SKM-1 treated with dmso at 0.1 percent for 144 hours (cell line): ENCODE data around the gene KRT74.

Experiments
- DNase-seq: peaks from one replicate; lab custom pipeline; 2025; ENCODE audit not compliant: unreplicated experiment; lab: John Stamatoyannopoulos, UW

KRT74 gene

GRCh38 chr12:52575948-52576347 is 2.3 kb upstream of the KRT74 start:
- DNase-seq: no peak

GRCh38 chr12:52575256-52575655 is 1.6 kb upstream of the KRT74 start:
- DNase-seq: no peak

- DNase-seq: no peak
Measured at GRCh38 chr12:52573306-52573705, 337 bp downstream of the KRT74 start.

DNA sequence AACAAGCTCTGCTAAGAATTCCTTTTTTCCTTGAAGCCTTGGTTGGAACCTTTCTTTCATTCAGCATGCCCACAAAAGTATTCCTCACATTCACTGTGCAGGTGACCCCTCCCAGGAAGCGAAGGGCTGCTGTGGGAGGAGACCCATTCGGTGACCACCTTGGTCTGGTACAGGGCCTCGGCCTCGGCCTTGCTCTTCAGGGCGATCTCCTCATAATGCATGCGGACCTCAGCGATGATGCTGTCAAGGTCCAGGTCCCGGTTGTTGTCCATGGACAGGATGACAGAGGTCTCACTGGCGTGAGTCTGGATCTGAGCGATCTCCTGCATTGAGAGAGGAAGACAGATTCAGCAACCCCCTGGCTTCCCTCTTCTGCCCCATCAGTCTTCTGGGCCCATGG is 3.1 kb downstream of the KRT74 start:
- DNase-seq: no peak

DNA sequence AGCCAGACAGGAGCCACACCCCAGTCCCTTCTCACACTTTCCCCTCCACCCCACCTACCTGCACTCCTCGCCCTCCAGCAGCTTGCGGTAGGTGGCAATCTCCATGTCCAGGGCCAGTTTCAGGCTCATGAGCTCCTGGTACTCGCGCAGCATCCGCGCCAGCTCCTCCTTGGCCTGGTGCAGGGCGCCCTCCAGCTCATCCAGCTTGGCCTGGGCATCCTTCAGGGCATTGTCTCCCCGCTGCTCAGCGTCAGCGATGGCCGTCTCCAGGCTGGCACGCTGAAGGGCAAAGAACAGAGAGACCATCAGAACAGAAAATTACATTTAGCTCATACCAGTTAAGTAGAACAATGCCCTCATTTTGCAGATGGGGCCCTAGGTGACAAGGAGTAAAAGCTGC is 5.5 kb downstream of the KRT74 start:
- no peak for DNase-seq

DNA sequence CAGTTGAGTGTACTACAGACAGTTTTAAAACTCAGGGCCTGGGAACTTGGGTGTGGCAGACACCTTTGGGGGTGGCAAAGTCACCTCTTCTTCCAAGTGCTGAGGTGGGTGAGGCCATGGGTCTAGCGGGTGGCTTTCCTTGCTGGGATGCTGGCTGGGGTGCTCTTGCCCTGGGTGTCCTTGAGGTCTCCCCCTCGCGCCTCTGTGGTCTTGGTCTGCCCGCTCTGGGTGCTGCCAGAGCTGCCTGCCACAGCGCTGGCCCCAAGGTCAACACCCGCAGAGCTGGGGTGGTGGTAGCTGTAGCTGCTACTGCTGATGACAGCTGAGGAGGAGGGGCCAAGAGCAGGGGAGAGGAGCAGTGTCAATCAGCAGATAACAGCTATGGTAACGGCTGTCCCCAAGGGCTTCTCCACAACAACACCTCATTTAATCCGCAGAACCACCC is 6.8 kb downstream of the KRT74 start:
- DNase-seq: no peak

DNA sequence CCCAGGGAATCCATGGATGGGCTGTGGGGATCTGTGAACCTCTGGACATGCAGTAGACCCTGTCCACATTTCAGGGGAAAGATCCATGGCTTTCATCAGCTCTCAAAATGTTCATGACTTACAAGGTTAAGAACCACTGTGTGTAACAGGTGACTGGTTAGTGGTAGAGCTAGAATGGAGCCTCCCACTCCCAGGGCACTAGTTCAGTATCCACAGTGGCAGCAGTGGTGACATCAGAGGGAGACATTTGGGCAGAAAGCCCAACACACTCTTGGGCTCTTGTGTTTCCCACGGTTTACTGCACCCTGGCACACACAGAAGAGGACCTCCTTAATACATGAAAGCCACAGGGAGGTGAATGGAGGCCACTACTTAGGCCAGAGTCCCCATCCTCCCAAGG is 9.1 kb downstream of the KRT74 start:
- DNase-seq: no peak

GRCh38 chr12:52561880-52562449 is 11.7 kb downstream of the KRT74 start:
- no peak for DNase-seq

DNA sequence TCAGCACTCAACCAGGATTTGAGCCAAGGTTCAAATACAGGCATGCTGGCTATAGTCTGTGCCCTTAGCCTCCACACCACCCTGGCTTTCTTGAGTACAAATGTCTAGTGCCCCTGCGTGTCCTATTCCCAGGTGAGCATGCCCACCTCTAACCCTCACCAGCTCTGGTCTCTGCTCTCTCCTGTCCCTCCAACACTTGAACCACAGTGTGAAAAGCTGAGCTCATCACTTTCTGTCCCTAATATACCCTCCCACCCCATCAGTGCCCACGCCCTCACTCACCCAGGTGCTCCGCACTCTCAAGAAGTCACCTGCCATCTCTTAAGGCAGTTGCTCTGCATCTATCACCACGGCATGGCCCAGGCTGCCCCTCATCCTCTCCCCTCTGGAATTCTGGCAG is 13.7 kb downstream of the KRT74 start:
- DNase-seq: no peak

DNA sequence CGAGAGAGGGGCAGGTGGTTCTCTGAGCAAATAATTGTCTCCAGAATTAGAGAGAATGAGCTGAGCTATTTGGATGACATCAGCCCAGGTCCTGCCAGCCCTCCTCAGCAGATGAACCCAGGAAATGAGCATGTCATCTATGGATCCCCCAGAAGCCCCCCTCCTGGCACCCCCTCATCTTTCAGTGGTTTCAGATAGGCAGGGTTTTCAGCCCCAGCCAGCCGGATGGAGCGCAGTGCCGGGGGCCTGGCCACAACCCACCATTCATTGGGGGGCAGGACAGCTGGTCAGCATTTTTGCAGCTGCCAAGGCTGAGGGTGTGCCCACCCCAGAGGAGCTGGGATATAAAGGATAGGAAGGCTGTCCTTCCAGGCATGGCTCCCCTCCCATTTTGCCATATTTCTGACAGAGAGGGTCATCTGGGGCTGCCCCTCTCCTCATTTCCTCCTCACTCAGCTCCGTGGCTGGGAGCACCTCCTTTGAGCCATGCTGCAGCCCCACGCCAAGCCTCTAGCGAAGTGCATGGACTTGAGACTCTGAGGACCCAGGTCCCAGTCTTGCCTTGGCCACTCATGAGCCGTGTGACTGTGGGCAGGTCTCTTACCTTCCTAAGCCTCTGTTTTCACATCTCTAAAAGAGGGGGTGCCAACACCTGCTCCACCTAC is 14.7 kb downstream of the KRT74 start:
- DNase-seq: no peak

GRCh38 chr12:52557476-52557875 is 16.2 kb downstream of the KRT74 start:
- DNase-seq: no peak

- no peak for DNase-seq
Measured at GRCh38 chr12:52555577-52555976, 18.1 kb downstream of the KRT74 start.

DNA sequence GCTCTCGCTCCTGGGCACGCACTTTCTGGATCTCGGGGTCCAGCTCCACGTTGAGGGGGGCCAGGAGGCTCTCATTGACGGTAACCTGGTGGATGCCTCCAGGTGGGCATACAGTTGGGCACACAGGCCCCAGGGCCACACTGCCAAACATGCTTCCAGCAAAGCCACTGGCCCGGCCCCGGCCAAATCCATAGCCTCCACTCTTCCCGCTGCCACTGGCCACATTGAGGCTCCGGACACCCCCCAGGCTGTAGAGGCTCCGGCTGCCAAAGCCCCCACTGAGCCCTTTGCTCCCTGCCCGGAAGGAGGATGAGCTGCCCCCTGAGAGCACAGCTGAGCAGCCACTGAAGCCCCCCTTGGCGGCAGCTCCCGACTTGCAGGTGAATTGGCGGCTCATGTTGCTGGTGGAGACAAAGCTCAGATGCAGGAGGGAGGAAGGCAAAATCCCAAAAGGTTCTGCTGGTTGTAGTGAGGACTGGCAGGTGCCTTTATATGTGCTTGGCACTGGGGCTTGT is 20.9 kb downstream of the KRT74 start, which contains the start of gene KRT71:
KRT71 (minus strand) TSS at position 465 of the 515 bp plus-strand sequence; CDS start at position 397, 68 bp downstream.
- no peak for DNase-seq

DNA sequence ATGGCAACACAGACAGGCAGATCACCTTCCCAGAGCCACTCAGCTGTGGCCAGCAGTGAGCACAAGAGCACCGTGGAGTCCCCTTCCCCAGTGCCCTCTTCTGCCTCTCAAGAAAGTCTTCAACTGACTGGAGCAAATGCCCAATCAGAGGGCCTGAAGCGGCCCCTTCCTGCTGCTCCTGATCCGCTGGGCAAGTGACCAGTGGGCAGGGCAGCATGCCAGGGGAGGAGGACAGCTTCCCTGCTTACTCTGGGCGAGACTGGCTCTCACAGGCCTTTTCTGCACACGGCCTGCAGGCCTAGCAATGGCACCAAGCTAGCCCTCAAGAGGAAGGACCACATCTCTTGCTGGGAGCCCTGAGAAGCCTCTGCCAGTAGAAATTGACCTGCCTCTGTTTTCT is 21.6 kb downstream of the KRT74 start:
- DNase-seq: no peak

- DNase-seq: no peak
Measured at GRCh38 chr12:52551216-52551865, 22.3 kb downstream of the KRT74 start.

GRCh38 chr12:52546126-52546525 is 27.5 kb downstream of the KRT74 start:
- no peak for DNase-seq

DNA sequence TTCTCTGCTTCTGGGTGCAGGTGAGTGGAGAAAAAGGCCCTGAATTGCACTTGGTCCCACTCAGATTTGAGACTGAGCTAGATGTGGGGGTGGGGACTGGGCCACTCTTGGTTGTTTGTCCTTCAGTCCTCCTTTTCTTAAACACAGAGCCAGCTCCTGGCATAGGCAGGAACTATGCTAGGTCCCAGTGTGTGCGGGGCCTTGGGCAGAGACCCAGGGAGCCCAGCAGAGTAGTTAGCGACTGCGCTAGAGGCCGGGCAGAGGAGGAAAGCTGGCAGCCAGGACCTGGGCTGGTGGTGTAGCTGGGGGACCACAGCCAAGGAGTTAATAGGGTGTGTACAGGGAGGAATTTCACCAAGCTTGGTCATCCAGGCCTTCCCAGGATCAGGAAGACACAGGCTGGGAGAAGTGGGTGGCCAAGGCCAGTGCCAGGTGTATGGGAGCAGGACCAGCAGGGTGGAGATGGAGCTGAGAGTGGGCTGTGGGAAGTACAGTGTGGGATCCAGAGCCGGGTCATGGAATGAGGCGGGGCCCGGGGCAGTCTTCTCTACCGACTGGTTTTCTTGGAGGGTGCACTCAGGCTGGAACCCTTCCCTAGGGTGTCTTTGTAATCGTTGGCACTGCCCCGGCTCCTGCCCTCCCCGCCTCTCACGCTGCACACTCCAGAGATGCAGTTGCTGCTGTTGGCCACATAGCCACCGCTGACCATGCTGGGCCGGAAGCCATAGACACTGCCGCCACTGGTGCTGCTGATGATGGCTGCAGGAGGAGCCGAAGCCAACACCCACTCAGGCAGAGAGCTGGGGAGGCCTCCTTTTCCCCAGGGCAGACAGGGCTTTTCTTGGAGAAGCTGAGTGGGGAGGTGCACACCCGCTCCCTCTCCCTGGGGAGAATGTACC is 29.4 kb downstream of the KRT74 start:
- no peak for DNase-seq

- no peak for DNase-seq
Measured at GRCh38 chr12:52542785-52543318, 30.8 kb downstream of the KRT74 start.

- DNase-seq: no peak
Measured at GRCh38 chr12:52542157-52542556, 31.5 kb downstream of the KRT74 start.

DNA sequence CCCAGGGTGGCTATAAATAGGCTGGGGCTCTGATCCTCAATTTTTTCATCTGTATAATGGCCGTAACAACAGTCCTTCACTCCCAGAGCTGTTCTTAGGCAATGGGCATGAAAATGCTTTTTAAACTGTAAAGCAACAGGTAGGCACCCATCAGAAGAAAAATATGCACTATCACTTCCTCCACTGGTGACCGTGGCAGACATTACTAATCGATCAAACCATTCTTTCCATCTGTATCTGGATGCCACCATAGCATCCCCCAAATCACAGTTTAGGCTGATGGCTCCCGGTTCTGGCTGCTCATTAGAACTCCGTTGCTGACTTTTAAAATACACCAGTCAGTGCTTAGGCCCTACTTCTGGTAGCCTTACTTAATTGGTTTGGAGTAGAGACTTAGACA is 31.9 kb downstream of the KRT74 start:
- no peak for DNase-seq

DNA sequence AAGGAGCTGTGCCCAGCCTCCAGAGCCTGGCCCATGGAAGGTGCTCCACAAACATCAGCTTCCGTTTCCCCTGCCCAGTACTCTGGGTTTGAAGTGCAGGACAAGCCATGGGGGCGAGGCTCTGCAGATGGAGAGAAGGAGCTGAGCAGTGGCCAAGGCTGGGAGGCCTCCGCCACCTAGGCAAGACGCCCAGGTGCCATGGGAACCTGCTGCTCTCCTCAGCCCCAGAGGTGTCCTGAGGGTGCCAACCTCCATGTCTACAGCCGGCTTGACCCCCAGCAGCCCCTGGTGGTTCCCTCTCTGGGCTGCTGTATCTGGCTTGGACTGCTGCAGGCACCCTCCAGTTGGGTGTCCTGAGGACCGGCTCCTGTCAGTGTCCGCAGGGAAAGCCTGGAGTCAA is 33.1 kb downstream of the KRT74 start:
- no peak for DNase-seq
